Stimulated activated CD8-positive, alpha-beta memory T cell treated with anti-CD3 and anti-CD28 coated beads, Interleukin-7, amount 100 ng/mL, for 24 hours (primary cell): Measurements from ENCODE around the gene PTPRN2.
"Not testable (repeated sequence)": the region's sequence is repeated elsewhere in the genome, so short reads cannot be mapped to it uniquely, and the experiment has no call there.

Experiments
- DNase-seq: peaks from one replicate; pipeline ENCODE4 v3.0.0-alpha.2; 2020; ENCODE audit warnings: low read depth

Gene PTPRN2

DNA sequence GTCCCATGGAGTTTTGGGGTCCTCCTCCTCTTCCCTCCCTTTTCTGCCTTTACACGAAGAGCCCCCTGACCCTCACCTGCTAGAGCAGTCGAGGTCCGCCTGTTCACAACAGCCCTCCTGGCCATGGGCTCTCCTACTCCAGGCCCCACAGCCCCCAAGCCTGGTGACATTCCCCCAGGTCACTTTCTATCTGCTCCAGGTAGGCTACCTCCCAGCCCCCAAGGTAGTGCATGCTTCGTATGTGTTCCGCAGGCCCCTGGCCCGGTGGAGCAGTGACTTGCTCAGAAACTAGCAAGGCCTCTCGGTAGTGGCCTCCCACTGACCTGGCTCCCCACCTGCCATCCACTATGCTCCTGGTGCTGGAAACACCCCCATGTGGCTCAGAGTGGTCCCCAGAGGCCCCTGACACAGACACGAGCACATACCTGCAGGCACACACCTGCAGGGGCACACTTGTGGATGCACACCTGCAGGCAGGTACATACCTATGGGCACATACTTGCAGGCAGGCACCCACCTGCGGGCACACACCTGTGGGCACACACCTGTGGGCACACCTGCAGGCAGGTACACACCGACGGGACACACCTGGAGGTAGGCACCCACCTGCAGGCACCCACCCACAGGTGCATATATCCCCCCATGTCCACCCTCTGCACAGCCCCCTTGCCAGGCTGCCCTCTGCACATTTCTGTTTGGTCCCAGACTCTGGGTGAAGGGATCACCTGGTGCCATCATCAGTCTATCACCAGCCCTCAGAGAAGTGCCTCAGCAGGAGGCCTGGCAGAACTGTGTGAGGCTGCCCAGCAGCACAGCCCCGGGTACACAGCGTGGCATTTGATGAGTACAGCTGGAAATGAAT, 322.5 kb downstream of the PTPRN2 start:
- DNase-seq: no peak

DNA sequence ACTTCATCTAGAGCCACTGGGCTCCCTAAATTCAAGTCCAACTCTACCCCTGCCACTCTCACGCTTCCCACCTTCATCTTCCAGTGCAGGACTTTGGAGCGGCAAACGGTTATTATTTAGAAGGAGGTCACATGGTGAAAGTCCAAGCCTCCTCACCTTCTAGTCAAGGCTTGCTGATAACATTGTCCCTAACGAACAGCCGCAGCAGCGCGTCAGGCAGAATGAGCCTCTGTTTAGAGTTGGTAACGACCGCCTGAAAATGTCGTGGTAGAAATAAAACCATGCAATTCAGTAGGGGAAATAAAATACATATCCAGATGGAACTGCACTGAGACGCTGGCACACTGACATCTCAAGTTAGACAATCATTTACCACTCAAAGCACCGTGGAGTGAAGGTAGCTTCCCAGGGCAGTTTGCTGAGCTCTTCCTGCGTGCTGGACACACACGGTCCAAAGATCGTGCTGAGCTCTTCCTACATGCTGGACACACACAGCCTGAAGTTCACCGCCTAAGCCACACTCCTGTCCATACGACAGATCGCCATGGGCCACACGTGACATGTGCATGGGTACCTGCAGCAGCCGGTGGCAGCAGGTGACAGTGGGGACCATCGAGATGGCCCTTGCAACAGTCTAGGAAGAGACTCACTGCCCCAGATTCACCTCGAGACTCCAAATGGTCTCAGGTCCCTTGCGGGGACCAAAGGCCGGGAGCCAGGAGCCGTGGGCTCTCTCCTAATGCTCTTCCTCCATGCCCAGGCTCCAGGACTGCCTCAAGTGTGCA, 323.5 kb downstream of the PTPRN2 start:
- DNase-seq: no peak

DNA sequence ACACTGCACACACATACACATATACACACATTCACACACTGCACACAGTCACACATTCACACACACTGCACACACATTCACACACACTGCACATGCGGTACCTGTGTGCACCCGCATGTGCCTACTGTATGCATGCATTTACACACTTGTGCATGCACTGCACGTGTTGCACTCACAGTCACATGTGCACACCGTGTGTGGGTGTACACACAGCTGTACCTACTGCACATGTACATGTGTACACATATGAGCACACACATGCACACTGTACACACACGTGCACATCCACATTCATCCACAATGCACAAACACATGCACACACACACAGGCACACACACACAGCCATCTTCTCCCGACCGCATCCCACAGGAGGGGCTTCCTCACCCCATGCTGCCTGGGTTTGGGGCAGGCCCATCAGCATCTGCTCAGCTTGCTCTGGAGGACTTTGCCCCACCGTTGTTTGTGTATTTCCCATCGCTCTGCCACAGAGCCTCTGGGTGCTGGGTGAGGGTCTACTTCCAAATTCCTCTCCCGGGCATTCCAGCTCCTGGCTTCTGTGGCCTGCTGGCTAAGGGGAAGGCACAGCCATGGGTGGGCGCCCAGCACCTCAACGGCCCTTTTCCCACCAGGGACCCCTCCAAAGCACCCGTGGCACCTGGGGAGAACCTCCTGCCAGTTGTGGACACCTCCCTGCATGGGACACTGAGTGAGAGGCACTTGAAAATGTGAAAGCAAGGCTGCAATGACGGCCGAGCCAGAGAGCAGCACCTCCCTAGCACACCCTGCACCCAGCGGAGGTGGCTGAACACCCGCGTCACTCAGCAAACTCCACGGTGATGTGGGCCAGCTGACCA, 324.3 kb downstream of the PTPRN2 start:
- DNase-seq: no peak

DNA sequence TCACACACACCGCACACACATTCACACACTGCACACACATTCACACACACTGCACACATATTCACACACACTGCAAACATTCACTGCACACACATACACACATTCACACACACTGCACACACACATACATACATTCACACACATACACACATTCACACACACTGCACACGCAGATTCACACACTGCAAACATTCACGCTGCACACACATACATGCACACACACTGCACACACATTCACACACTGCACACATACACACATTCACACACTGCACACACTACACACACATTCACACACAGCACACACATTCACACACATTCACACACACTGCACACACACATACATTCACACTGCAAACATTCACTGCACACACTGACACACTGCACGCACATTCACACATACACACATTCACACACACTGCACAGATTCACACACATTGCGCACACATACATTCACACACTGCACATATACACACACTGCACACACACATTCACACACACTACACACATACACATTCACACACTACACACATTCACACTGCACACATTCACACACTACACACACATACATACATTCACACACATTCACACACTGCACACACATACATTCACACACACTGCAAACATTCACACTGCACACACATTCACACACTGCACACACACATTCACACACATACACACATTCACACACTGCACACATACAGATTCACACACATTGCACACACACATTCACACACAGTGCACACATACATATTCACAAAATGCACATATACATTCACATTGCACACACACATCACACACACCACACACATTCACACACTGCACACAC, 325.1 kb downstream of the PTPRN2 start:
- no peak for DNase-seq

DNA sequence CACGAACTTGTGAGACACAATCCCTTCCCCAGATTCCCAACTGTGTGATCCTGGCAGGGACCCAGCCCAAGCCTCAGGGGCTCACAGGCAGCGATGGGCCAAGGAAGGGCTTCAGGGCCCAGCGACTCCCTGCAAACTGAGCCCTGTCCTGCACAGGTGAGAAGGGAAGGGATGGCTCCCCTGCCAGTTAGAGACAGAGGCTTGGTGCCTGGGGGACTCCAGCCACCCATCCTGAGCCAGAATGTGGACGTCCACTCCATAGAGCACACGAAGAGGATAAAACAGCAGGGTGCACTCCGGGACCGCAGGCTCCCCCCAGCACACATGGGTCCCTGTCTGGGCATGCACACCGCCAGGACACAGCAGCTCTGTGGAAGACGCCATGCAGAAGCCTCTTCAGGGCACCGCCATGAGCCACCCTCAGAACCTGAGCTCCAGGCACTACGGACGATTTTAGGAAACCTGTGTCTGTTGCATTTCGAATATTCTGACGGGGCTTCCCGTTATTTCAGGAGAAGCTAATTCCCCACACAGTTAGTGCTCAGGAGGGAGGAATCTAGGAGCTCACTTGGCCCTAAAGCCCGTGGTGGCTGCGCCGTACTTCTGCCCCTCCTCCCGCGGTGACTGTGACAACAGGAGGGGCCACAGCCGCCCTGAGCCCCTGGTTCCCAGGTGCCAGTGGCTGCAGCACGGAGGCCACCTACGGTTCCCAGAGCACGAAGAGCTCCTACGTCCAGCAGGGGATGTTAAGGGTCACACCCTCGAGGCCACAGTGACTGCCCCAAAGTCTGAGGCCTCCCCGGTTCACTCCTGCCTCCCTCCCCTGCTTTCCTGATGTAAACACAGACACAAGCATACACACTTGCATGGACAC, 326.0 kb downstream of the PTPRN2 start:
- DNase-seq: no peak

DNA sequence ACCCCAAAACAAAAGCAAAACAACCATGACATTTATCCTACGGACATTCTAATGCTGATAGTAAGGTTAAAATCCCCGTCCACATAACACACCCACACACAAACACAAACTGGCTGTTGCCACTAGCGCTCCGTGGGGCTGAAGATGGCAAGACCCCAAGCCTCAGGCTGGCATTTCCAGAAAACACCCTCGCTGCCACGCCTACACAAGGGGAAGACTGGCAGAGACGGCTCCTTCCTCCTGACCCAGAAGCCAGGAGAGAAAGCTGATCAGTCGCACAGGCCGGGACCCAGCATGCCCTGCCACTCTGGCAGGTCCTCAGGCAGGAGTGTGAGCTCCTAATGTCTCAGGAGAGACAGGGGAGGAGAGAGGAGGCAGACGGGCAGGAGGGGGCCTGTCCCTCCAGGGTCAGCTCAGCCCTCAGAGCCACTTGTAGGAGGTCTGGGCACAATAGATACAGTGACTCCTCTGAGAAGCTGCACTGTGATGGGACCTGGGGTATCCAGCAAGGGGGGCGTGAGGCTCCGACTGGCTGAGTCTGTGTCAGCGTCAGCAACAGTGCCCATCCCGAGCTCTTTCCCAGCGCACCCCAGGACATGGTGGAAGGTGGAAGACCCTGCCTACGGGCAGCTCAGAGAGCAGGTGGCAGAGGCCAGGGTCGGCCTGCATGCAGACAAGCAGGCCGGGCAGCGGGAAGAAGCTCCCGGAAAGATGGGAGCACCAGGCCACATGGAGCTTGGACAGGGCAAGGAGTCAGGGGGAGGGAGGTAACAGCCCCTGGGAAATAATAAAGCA, 326.9 kb downstream of the PTPRN2 start:
- no peak for DNase-seq

DNA sequence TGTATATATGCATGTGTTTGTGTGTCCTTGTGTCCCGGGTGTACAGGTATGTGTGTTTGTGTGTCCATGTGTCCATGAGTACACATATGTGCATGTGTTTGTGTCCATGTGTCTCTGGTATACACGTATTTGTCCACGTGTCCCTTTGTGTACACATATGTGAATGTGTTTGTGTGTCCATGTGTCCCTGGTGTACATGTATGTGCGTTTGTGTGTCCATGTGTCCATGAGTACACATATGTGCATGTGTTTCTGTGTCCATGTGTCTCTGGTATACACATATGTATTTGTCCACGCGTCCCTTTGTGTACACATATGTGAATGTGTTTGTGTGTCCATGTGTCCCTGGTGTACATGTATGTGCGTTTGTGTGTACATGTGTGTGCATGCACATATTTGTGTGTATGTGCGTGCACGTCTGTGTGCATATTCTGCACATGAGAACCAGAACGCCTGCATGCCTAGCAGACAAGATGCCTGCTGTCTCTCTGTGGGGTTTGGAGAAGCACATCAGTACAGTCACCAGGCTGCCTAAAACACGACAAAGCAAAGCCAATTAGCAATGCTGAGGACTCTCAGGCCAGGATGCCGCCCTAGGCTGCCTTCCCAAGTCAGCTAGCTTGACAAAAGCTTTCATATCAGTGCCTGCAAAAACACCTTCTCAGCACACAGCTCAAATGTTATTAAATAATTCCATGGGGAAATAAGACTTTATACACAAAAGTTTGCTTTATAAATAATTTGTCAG, 327.8 kb downstream of the PTPRN2 start:
- DNase-seq: no peak

DNA sequence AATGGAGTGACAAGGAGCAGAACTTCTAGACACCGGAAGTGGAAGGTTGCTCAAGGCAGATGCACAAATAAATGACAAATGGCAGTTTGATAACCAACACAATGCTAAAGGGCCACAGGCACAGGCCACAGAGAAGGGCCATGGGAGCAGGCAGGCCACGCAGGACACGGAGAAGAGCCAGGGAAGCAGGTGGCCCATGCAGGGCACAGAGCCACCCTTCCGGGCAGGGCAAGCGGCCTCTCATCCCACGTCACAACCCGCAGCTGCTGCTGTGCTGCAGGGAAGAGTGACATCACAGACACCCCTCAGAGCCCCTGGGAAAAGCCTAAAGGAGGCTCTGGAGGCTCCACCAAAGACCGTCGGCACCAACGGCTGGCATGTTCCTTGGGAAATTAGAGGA, 328.5 kb downstream of the PTPRN2 start:
- DNase-seq: no peak

DNA sequence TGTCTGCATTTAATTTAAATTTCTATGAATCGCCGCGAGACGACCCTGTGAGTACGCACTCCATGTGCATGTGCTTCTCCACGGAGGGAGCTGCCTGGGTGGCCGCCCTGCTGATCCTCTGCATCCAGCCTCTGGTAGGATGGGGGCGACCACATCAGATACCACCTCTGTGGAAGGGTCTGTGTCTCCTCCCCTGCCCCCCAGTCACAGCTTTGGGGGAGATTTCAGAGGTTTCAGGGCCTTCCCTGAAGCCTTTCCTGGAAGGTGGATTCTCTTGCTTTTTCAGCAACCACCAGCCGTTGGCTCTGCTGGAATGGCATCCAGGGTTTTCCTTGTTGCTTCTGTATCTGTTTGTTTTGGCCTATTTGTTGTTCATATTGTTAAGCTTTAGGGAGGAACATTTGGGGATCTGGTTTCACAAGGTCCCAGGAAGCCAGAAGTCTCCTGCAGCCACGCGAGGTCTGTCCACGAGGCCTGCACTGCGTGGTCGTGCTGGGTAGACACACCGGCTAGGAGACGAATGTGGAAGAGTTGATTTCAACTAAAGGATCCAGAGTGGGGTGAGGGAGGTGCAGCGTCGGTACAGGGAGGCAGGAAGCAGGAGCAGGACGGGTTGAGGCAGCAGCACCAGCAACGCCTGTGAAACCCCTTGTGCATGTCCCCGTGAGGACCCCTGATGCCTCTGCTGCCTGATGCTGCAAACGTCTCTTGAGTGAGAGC, 329.1 kb downstream of the PTPRN2 start:
- no peak for DNase-seq

DNA sequence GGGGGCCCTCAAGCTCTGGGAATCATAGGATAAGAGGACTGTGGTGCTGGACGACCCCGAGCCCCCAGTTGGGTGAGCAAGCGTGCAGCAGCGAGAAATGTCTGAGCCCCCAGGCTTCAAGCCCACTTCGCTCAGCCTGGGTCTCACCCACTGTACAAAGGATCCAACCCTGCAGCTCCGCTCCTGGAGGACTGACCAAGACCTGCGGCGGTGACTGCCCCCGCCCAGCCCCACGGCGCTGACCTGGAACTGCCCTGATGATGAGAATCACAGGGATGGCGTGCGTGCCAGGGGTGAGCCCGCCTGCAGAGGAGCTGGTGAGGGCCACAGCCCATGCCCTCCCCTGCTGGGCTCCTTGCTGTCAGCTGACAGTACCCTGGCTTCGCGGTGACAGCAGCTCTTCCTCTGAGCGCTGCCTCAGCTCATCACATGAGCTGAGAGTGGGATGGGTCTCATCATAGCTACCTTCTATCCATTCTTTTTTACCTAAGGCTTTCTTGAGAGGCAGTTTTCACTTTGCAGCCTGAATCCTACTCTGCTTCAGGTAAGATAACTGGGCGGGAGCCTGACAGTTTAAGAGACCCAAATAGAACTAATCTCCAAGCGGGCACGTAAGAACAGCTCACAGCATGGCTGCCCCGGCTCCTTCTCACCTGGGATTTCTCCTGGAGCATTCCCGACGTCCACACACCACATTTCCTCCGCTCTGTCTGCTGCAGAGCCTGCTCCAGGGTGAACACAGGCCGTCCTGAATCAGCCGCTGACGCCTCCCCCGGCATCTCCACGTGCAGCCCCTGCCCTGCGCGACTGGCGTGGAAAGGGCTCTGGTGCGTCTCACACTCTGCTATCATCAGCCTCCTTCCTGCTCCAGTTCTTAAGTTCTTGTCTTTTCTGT, 329.9 kb downstream of the PTPRN2 start:
- DNase-seq: no peak

DNA sequence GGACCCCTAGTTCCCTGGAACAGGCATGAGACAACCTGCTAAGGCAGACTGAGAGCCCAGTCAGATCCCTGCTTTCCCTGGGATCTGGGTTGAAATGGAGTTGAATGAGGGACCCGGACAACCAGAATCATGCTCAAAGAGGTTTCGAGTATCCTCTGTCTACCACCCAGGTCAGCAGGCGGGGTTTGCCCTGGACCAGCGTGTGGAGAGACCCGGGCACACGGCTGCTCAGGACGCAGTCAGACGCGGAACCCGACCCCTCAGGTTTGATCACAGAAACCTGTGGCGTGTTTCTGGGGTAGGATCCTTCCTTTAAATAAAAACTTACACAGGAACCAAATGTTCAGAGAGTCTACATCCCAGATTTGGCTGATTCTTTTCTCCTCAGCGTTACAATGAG, 330.6 kb downstream of the PTPRN2 start:
- DNase-seq: no peak

DNA sequence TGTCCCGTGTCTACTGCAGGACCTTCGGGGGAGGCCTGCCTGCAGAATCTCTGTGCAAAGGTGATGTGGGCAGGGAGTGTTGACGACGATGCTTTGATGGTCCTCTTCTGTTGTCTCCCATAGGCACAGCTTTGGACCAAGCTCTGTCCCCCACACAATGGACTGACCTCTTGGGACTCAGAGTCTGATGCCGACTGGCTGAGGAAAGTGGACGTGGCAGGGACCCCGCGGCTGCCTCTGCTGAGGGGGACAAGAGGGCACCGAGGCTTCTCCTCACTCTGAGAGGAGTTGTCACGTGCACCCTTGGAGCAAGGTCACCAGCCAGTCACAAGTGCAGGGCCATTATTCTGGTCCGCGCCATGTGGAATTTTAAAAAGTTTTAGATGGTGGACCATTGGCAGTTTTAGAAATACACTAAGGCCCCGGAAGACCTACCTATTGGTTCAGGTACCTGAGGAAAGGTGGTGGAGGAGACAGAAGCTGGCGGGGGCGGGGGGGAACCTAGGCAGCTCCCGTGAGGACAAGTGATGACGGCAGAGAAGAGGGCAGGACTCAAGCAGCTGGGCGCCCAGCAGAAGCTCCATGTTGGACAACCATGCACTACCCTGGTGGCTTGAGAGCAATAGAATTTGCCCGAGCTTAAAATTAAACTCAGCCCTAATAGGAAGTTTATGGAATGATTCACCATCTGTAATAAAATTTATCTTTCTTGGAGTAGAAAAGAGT, 331.4 kb downstream of the PTPRN2 start:
- DNase-seq: no peak

DNA sequence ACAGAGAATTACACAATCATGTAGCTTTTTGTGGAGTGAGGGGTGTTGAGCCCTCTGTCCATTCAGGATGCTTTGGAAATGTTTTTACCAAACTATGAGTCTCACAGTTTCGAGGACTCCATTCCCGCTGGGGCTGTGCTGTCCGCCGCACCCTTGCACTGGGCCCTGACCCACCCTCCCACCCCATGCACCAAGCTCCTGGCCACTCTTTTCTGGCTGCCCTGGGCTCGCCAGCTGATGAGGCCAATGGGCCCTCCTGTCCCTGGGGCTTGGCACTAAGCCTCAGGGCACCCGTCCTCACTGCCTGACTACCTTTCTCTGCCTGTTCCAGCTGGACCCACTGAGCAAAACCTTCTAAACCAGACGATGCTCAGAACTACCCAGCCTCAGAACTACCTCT, 332.1 kb downstream of the PTPRN2 start:
- no peak for DNase-seq

DNA sequence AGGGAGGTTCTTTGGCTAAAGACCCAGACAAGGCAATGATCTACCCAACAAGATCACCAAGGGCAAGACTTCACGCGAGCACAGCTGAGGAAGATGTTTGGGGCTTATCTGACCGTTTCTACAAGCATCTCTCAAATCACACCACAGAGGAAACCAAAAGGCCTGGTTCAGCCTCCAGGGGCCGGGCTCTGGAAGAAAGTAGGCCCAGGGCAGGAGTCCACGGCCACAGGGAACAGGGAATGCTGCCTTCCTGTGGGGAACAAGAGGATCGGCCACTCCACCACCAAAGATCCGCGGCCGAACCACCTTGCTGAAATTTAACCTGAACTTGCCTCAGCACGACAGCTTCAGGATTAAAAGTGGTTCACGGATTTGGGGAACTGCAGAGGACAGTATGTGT, 332.5 kb downstream of the PTPRN2 start:
- no peak for DNase-seq

DNA sequence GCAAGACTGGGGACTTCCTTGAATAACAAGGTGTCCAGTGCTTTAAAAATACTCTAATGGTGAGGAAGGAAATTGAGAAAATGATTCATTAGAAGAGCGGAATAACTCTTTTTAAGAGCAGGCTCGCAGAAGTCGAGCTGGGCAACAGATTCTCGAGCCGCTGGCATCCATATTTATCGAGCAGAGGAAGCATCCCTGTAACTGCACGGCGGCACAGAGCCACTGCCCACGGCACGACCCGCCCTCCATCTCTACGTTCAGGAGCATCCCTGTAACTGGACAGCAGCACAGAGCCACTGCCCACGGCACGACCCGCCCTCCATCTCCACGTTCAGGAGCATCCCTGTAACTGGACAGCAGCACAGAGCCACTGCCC, 334.0 kb downstream of the PTPRN2 start:
- DNase-seq: not testable (repeated sequence)

DNA sequence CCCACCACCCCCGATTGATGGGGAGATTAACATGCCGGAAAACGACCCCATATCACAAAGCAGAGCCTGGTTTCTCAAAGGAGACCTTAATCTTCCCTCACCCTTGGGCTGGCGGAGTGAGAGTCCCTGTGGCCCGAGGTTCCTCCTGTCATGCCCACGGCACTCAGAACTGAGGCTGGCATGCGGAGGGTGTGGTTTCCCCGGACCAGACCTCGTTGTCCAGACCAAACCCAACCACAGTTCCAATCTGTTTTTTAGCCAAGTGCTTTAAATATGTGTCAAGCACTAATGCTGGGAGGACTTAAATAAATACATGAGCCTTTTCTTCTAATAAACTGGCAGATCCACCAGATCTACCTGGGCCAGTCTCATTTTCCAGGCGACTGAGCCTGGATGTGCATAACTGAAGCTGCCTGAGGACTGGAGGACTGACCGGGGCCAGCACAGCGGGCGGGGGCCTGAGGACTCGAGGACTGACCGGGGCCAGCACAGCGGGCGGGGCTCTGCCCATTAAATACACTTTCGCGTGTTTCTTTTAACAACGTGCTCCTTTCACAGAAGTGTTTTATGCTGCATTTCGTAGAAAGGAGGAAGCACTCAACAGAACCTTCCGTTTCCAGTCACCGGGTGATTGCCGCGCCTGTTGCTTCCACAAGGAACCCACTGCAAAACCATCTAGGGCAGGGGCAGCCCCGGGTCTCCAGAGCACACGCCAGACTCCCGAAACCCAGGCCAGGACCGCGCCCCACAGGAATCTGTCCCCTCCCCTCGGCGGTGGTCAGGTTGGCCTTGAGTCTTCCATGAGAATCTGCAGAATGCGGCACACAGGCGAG, 334.6 kb downstream of the PTPRN2 start:
- no peak for DNase-seq
